NCI-H774 (cell line): Measurements from ENCODE around the gene POU3F3.
A peak's percentile ranks its signal among the peaks of the same experiment; 100 is the strongest.

Source experiments
- DNase-seq: peaks from one replicate; lab custom pipeline; 2025; lab: John Stamatoyannopoulos, UW

Gene POU3F3

GRCh38 chr2:104876606-104877570 lies 23.0 kb downstream of the POU3F3 start:
- no peak for DNase-seq

GRCh38 chr2:104878863-104879512 lies 25.1 kb downstream of the POU3F3 start:
- DNase-seq = no peak

DNA sequence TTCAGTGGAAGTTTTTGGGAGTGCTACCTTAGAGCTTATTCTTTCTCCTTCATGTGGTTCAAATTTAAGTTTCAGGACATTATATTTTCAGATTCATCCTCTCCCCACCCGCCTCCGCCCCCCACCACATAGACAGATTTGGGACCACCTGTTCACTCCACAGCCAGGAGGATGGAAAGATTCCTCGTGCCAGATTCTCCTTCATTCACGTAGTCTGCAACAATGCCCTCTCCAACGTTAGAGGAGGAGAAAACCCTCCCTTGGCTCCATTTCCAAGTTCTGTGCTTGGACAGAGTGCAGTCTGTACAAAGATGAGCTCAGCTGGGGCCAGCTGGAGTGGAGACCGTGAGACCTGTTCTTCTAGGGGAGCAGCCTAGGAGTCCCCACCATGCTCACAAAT lies 26.2 kb downstream of the POU3F3 start:
- DNase-seq = no peak

- DNase-seq = no peak
Measured at GRCh38 chr2:104883357-104883756, 29.4 kb downstream of the POU3F3 start.

GRCh38 chr2:104885119-104885782 lies 31.3 kb downstream of the POU3F3 start:
- no peak for DNase-seq

- DNase-seq = no peak
Measured at GRCh38 chr2:104887676-104888075, 33.8 kb downstream of the POU3F3 start.

- no peak for DNase-seq
Measured at GRCh38 chr2:104888489-104889258, 34.8 kb downstream of the POU3F3 start.

GRCh38 chr2:104889291-104889959 lies 35.5 kb downstream of the POU3F3 start:
- no peak for DNase-seq

DNA sequence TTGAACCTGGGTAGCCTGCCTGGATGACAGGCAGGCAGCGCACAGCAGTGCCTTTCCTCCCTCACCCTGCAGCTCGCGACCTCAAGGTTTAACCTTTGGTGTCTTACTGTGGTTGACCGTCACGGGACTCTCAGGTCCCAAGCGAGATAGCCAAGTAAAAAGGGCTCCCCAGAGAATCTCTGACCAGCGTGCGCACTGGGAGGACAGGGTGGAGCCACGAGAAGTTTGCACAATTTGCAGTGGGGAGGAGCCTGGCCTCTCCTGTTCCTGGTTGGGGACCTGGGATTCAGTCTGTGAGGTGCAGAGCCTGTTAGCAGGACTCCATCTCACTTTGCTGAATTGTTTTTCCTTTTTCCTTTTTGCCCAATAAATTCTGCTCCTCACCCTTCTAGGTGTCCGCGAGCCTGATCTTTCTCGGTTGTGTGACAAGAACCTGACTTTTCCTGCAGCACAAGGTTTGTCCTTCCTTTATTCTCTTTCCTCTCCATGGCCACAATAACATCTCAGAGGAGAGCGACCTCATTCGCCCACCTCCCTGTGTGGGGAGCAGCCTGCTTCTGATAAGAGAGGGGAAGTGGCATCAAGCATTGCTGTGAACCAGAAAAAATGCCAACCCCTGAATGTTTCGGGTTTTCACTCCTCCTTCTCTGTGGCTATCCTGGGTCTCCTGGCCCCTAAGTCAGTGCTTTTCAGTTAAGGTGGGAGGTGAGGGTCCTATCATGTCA lies 36.2 kb downstream of the POU3F3 start:
- no peak for DNase-seq

- DNase-seq = no peak
Measured at GRCh38 chr2:104890685-104891069, 36.8 kb downstream of the POU3F3 start.

GRCh38 chr2:104891145-104891544 lies 37.2 kb downstream of the POU3F3 start:
- no peak for DNase-seq

- DNase-seq = no peak
Measured at GRCh38 chr2:104896446-104896845, 42.5 kb downstream of the POU3F3 start.

GRCh38 chr2:104897515-104898184 lies 43.7 kb downstream of the POU3F3 start:
- no peak for DNase-seq

GRCh38 chr2:104900608-104901007 lies 46.7 kb downstream of the POU3F3 start:
- DNase-seq = no peak

GRCh38 chr2:104901037-104901881 lies 47.3 kb downstream of the POU3F3 start:
- peak; percentile 90 for DNase-seq

DNA sequence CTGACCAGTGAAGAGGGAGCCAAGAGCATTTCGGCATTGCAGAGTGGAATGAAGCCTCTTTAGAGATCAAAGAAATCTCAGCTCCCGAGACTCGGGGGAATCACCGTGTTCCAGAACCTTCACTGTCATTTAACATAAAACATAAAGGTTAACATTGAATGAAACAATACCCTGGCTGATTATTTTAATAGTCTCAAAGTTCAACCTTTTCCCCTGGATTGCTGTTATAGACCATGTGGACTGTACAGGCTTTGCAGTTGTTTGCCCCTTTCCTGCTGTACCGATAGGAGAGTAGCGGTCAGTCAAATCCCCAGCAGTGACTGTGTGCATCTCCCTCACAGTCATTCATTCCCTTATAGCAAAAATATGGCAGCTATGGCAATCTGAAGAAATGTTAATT lies 48.4 kb downstream of the POU3F3 start:
- no peak for DNase-seq
